Measurements from ENCODE around the gene ZP4.

ZP4 gene

GRCh38 chr1:237891266-237891665, 544 bp upstream of the ZP4 start:
- DNase-seq (ENCODE audit: low spot score in 2 of 2) = no peak
- Mint-ChIP-seq H3K9me3 (peaks cover 2% of the 10 kb centered on the region), H3K4me3 (no peak overlapping the region), H3K4me1 (no peaks in the 10 kb centered on the region), H3K36me3 (no peaks in the 10 kb centered on the region), H3K27ac (no peak overlapping the region)
- ATAC-seq = no peak

GRCh38 chr1:237890416-237890815, 306 bp downstream of the ZP4 start:
- no peak overlapping the region for H3K27ac Mint-ChIP-seq
- DNase-seq (ENCODE audit: low spot score in 2 of 2) (no peak), ATAC-seq (no peak)
- no peaks in the 10 kb centered on the region for H3K4me1 Mint-ChIP-seq
- H3K36me3 Mint-ChIP-seq = no peaks in the 10 kb centered on the region
- H3K4me3 Mint-ChIP-seq = no peak overlapping the region
- peaks cover 2% of the 10 kb centered on the region for H3K9me3 Mint-ChIP-seq

GRCh38 chr1:237888143-237888542, 2.6 kb downstream of the ZP4 start:
- H3K27ac Mint-ChIP-seq = no peak overlapping the region
- ATAC-seq (peak; percentile 45), DNase-seq (ENCODE audit: low spot score in 2 of 2) (no peak)
- peaks cover 3% of the 10 kb centered on the region for H3K9me3 Mint-ChIP-seq
- no peaks in the 10 kb centered on the region for H3K36me3 Mint-ChIP-seq
- H3K4me1 Mint-ChIP-seq = no peaks in the 10 kb centered on the region
- H3K4me3 Mint-ChIP-seq = no peak overlapping the region

GRCh38 chr1:237887542-237887941, 3.2 kb downstream of the ZP4 start:
- Mint-ChIP-seq H3K9me3 (peaks cover 5% of the 10 kb centered on the region), H3K36me3 (no peaks in the 10 kb centered on the region), H3K4me3 (no peak overlapping the region), H3K4me1 (no peaks in the 10 kb centered on the region), H3K27ac (no peak overlapping the region)
- DNase-seq (ENCODE audit: low spot score in 2 of 2) = no peak
- ATAC-seq = peak; percentile 42

GRCh38 chr1:237884237-237884636, 6.5 kb downstream of the ZP4 start:
- Mint-ChIP-seq H3K4me1 (no peaks in the 10 kb centered on the region), H3K4me3 (no peak overlapping the region), H3K9me3 (peaks cover 3% of the 10 kb centered on the region), H3K36me3 (no peaks in the 10 kb centered on the region), H3K27ac (no peak overlapping the region)
- DNase-seq (ENCODE audit: low spot score in 2 of 2) (no peak), ATAC-seq (no peak)

GRCh38 chr1:237879195-237879594, 11.5 kb downstream of the ZP4 start:
- no peaks in the 10 kb centered on the region for H3K4me1 Mint-ChIP-seq
- no peaks in the 10 kb centered on the region for H3K36me3 Mint-ChIP-seq
- DNase-seq (ENCODE audit: low spot score in 2 of 2) (no peak), ATAC-seq (no peak)
- H3K27ac Mint-ChIP-seq = no peak overlapping the region
- no peak overlapping the region for H3K4me3 Mint-ChIP-seq
- peaks cover 3% of the 10 kb centered on the region for H3K9me3 Mint-ChIP-seq

GRCh38 chr1:237878406-237878805, 12.3 kb downstream of the ZP4 start:
- Mint-ChIP-seq H3K4me1 (no peaks in the 10 kb centered on the region), H3K36me3 (no peaks in the 10 kb centered on the region), H3K4me3 (no peak overlapping the region), H3K9me3 (peaks cover 3% of the 10 kb centered on the region), H3K27ac (no peak overlapping the region)
- ATAC-seq (no peak), DNase-seq (ENCODE audit: low spot score in 2 of 2) (no peak)

GRCh38 chr1:237877631-237878030, 13.1 kb downstream of the ZP4 start:
- Mint-ChIP-seq H3K4me1 (no peaks in the 10 kb centered on the region), H3K27ac (no peak overlapping the region), H3K4me3 (no peak overlapping the region), H3K36me3 (no peaks in the 10 kb centered on the region), H3K9me3 (no peaks in the 10 kb centered on the region)
- ATAC-seq (no peak), DNase-seq (ENCODE audit: low spot score in 2 of 2) (no peak)

- DNase-seq (ENCODE audit: low spot score in 2 of 2) = no peak
- no peaks in the 10 kb centered on the region for H3K4me1 Mint-ChIP-seq
- ATAC-seq = no peak
- no peak overlapping the region for H3K4me3 Mint-ChIP-seq
- H3K27ac Mint-ChIP-seq = no peak overlapping the region
- H3K9me3 Mint-ChIP-seq = no peaks in the 10 kb centered on the region
- no peaks in the 10 kb centered on the region for H3K36me3 Mint-ChIP-seq
Measured at GRCh38 chr1:237875291-237875690, 15.4 kb downstream of the ZP4 start.

- Mint-ChIP-seq H3K4me3 (no peak overlapping the region), H3K36me3 (no peaks in the 10 kb centered on the region), H3K27ac (no peak overlapping the region), H3K9me3 (no peaks in the 10 kb centered on the region), H3K4me1 (no peaks in the 10 kb centered on the region)
- peak; percentile 80 for ATAC-seq
- DNase-seq (ENCODE audit: low spot score in 2 of 2) = no peak
Measured at GRCh38 chr1:237873487-237874211, 17.1 kb downstream of the ZP4 start.

- no peaks in the 10 kb centered on the region for H3K9me3 Mint-ChIP-seq
- no peak overlapping the region for H3K4me3 Mint-ChIP-seq
- peaks cover 5% of the 10 kb centered on the region for H3K4me1 Mint-ChIP-seq
- no peak overlapping the region for H3K27ac Mint-ChIP-seq
- no peaks in the 10 kb centered on the region for H3K36me3 Mint-ChIP-seq
- DNase-seq (ENCODE audit: low spot score in 2 of 2) = no peak
- ATAC-seq = no peak
Measured at GRCh38 chr1:237868817-237869600, 21.7 kb downstream of the ZP4 start.

- DNase-seq (ENCODE audit: low spot score in 2 of 2) (no peak), ATAC-seq (no peak)
- Mint-ChIP-seq H3K9me3 (no peaks in the 10 kb centered on the region), H3K4me1 (peaks cover 5% of the 10 kb centered on the region), H3K4me3 (no peak overlapping the region), H3K27ac (no peak overlapping the region), H3K36me3 (no peaks in the 10 kb centered on the region)
Measured at GRCh38 chr1:237867380-237867888, 23.3 kb downstream of the ZP4 start.

GRCh38 chr1:237864338-237865244, 26.1 kb downstream of the ZP4 start:
- Mint-ChIP-seq H3K9me3 (no peaks in the 10 kb centered on the region), H3K4me1 (peaks cover 5% of the 10 kb centered on the region), H3K27ac (no peak overlapping the region), H3K4me3 (peak overlapping the region; percentile 11), H3K36me3 (no peaks in the 10 kb centered on the region)
- ATAC-seq (peak; percentile 59), DNase-seq (ENCODE audit: low spot score in 2 of 2) (peak; percentile 11 to 49)

GRCh38 chr1:237863234-237863633, 27.5 kb downstream of the ZP4 start:
- no peaks in the 10 kb centered on the region for H3K36me3 Mint-ChIP-seq
- ATAC-seq = no peak
- H3K4me1 Mint-ChIP-seq = peaks cover 5% of the 10 kb centered on the region
- no peak overlapping the region for H3K27ac Mint-ChIP-seq
- H3K4me3 Mint-ChIP-seq = no peak overlapping the region
- no peak for DNase-seq (ENCODE audit: low spot score in 2 of 2)
- no peaks in the 10 kb centered on the region for H3K9me3 Mint-ChIP-seq

GRCh38 chr1:237861944-237862343, 28.8 kb downstream of the ZP4 start:
- H3K4me3 Mint-ChIP-seq = no peak overlapping the region
- H3K27ac Mint-ChIP-seq = no peak overlapping the region
- DNase-seq (ENCODE audit: low spot score in 2 of 2) (no peak), ATAC-seq (no peak)
- peaks cover 5% of the 10 kb centered on the region for H3K4me1 Mint-ChIP-seq
- no peaks in the 10 kb centered on the region for H3K36me3 Mint-ChIP-seq
- no peaks in the 10 kb centered on the region for H3K9me3 Mint-ChIP-seq
